ENCODE results near the gene CBX8. TPM values are rescaled to one million over a fixed set of nuclear protein-coding genes. Genes with fewer than 3 reads are reported as not detected.

The CBX8 gene
- total RNA-seq, 1 experiment from 2014 or later: 2.0 TPM

DNA sequence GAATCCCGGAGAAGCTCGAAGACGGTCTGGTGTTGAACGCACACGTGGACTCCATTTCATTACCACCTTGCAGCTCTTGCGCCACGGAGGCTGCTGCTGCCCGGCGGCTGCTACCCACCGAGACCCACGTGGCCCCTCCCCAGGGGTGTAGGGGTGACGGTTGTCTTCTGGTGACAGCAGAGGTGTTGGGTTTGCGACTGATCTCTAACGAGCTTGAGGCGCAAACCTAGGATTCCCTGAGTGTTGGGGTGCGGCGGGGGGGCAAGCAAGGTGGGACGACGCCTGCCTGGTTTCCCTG is 44.1 kb upstream of the CBX8 start:
- ATAC-seq (no peak), DNase-seq (ENCODE audit: low spot score) (no peak)
- Mint-ChIP-seq H3K4me3 (no peak overlapping the region), H3K27me3 (ENCODE audit: low read depth) (peaks cover 89% of the 10 kb centered on the region), H3K9me3 (no peaks in the 10 kb centered on the region), H3K27ac (no peak overlapping the region), H3K4me1 (peaks cover 27% of the 10 kb centered on the region), H3K36me3 (no peaks in the 10 kb centered on the region)
- POLR2A ChIA-PET: interaction anchor here (1.4 kb wide), 1 partner anchor 194 kb away, joined by 3 read pairs; no protein-coding TSS in a partner anchor
- no peak for TF ChIP-seq SOX15 (CRISPR knock-in tag; IDR thresholded peaks at IDR 0.05)
- peak; percentile 22; the same call in 1 of the 2 replicates for TF ChIP-seq USF1 (CRISPR knock-in tag; IDR thresholded peaks at IDR 0.05)
- CTCF ChIA-PET: interaction anchor here (0.5 to 9.0 kb wide), 27 partner anchors 9 to 1482 kb away, joined by 3 to 221 read pairs (median 6); partner anchors contain the start of genes CBX8 and GAA

DNA sequence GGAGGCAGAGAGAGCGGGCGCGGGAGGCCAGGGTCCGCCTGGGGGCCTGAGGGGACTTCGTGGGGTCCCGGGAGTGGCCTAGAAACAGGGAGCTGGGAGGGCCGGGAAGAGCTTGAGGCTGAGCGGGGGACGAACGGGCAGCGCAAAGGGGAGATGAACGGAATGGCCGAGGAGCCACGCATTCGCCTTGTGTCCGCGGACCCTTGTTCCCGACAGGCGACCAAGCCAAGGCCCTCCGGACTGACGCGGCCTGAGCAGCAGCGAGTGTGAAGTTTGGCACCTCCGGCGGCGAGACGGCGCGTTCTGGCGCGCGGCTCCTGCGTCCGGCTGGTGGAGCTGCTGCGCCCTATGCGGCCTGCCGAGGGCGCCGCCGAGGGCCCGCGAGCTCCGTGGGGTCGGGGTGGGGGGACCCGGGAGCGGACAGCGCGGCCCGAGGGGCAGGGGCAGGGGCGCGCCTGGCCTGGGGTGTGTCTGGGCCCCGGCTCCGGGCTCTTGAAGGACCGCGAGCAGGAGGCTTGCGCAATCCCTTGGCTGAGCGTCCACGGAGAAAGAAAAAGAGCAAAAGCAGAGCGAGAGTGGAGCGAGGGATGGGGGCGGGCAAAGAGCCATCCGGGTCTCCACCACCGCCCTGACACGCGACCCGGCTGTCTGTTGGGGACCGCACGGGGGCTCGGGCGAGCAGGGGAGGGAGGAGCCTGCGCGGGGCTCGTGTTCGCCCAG is 43.6 kb upstream of the CBX8 start:
- DNase-seq (ENCODE audit: low spot score) (peak; percentile 63), ATAC-seq (no peak)
- CTCF ChIA-PET: interaction anchor here (0.5 to 9.0 kb wide), 33 partner anchors 8 to 1482 kb away, joined by 3 to 221 read pairs (median 9); partner anchors contain the start of genes CBX8 and GAA
- Mint-ChIP-seq H3K36me3 (no peaks in the 10 kb centered on the region), H3K4me3 (peak overlapping the region; percentile 44), H3K9me3 (no peaks in the 10 kb centered on the region), H3K27ac (no peak overlapping the region), H3K27me3 (ENCODE audit: low read depth) (peaks cover 89% of the 10 kb centered on the region), H3K4me1 (peaks cover 27% of the 10 kb centered on the region)
- POLR2A ChIA-PET: interaction anchor here (1.0 to 2.6 kb wide), 5 partner anchors 39 to 153 kb away, joined by 3 to 11 read pairs (median 4); partner anchors contain the start of gene CBX8
- no peak for TF ChIP-seq AR (CRISPR knock-in tag; IDR thresholded peaks at IDR 0.05)
- no peak for TF ChIP-seq ATF1 (CRISPR knock-in tag; IDR thresholded peaks at IDR 0.05)
- TF ChIP-seq ESRRA (CRISPR knock-in tag; IDR thresholded peaks at IDR 0.05; ENCODE audit: borderline replicate concordance): no peak
- TF ChIP-seq, protein P1, sequence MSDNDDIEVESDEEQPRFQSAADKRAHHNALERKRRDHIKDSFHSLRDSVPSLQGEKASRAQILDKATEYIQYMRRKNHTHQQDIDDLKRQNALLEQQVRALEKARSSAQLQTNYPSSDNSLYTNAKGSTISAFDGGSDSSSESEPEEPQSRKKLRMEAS (CRISPR knock-in tag; IDR thresholded peaks at IDR 0.05): peak; percentile 55; the same call in 1 of the 2 replicates
- TF ChIP-seq ETV6 (CRISPR knock-in tag; IDR thresholded peaks at IDR 0.05): peak; percentile 74
- TF ChIP-seq TP53 (CRISPR knock-in tag; IDR thresholded peaks at IDR 0.05): no peak
- TF ChIP-seq, protein P2, sequence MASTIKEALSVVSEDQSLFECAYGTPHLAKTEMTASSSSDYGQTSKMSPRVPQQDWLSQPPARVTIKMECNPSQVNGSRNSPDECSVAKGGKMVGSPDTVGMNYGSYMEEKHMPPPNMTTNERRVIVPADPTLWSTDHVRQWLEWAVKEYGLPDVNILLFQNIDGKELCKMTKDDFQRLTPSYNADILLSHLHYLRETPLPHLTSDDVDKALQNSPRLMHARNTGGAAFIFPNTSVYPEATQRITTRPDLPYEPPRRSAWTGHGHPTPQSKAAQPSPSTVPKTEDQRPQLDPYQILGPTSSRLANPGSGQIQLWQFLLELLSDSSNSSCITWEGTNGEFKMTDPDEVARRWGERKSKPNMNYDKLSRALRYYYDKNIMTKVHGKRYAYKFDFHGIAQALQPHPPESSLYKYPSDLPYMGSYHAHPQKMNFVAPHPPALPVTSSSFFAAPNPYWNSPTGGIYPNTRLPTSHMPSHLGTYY (CRISPR knock-in tag; IDR thresholded peaks at IDR 0.05): no peak
- 0 out of 2 replicates have a peak, but pooled peaks have one; percentile 22 for TF ChIP-seq NFE2L1 (CRISPR knock-in tag; IDR thresholded peaks at IDR 0.05)
- peak; percentile 27; the same call in 1 of the 2 replicates for TF ChIP-seq MYBL2 (CRISPR knock-in tag; IDR thresholded peaks at IDR 0.05)
- no peak for TF ChIP-seq ZNF425 (CRISPR knock-in tag; conservative IDR thresholded peaks at IDR 0.05)
- TF ChIP-seq, protein P3, sequence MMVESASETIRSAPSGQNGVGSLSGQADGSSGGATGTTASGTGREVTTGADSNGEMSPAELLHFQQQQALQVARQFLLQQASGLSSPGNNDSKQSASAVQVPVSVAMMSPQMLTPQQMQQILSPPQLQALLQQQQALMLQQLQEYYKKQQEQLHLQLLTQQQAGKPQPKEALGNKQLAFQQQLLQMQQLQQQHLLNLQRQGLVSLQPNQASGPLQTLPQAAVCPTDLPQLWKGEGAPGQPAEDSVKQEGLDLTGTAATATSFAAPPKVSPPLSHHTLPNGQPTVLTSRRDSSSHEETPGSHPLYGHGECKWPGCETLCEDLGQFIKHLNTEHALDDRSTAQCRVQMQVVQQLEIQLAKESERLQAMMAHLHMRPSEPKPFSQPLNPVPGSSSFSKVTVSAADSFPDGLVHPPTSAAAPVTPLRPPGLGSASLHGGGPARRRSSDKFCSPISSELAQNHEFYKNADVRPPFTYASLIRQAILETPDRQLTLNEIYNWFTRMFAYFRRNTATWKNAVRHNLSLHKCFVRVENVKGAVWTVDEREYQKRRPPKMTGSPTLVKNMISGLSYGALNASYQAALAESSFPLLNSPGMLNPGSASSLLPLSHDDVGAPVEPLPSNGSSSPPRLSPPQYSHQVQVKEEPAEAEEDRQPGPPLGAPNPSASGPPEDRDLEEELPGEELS (CRISPR knock-in tag; IDR thresholded peaks at IDR 0.05): peak; percentile 82
- TF ChIP-seq HMGXB4 (CRISPR knock-in tag; IDR thresholded peaks at IDR 0.05): peak; percentile 46; the same call in 1 of the 2 replicates
- TF ChIP-seq SMAD3 (CRISPR knock-in tag; IDR thresholded peaks at IDR 0.05; ENCODE audit: borderline replicate concordance): no peak
- TF ChIP-seq ZNF138 (CRISPR knock-in tag; conservative IDR thresholded peaks at IDR 0.05): no peak
- no peak; the same call in 1 of the 2 replicates for TF ChIP-seq ZBTB43 (CRISPR knock-in tag; IDR thresholded peaks at IDR 0.05)
- no peak for TF ChIP-seq USF1 (CRISPR knock-in tag; IDR thresholded peaks at IDR 0.05)
- peak; percentile 71; the same call in 1 of the 2 replicates for TF ChIP-seq IRF1 (CRISPR knock-in tag; IDR thresholded peaks at IDR 0.05)

Data from WTC11 (cell line).